GM23248 (cell line): ENCODE data around the gene CACNA2D2.

Source experiments
- EZH2 ChIP-seq: fragments of 200-600 bp; sonication (generic); IDR thresholded peaks from 2 replicates; pipeline ENCODE4 v1.6.1; 2018; ENCODE audit warnings: antibody characterized with exemption, mild to moderate bottlenecking; ENCODE audit not compliant: insufficient read depth, poor library complexity, severe bottlenecking
- EZH2phosphoT487 ChIP-seq: fragments of 200-600 bp; sonication (generic); IDR thresholded peaks from 2 replicates; pipeline ENCODE4 v1.6.1; 2018; ENCODE audit warnings: antibody characterized with exemption, moderate library complexity, mild to moderate bottlenecking, low read depth; ENCODE audit not compliant: insufficient read depth

DNA sequence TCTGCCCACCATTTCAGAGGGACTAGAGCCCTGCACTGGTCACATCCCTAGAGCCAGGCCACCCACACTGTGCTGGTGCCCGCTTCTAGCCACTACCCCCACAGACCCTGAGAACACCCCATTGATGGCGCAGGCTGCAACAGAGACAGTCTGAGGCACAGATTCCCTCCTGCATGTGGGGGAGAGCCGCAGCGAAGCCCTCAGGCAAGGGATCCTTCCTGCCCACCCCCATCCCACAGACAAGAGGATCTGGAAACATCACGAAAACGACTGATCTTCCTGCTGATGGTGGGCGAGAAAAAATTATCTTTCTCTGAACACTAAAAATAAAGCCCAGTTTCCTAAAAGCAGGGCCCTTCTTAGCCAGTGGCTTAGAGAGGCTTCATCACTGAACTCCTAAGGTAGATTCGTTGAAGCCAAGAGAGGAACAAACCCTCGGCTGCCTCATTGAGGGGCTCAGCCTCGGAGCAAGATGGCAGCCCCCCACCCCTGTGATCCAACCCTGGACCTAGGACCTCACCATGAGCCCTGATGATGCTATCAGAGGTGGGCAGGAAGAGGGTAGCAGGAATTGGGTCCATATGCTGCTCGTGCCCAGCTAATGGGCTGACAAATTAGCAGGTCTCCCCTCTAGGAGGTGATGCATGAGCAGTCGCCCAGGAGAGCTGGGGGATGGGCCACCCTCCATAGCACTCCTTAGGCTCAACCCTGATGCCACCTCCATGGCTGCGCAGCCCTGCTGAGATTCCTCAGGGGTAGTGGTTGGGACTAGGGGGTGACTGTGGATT, 54.5 kb downstream of the CACNA2D2 start:
- TF ChIP-seq EZH2 (no peak), EZH2phosphoT487 (no peak)
